Measurements from ENCODE around the gene GAB2. TPM values are rescaled to one million over a fixed set of nuclear protein-coding genes. Genes with fewer than 3 reads are reported as not detected.

Gene GAB2
- total RNA-seq, 2 experiments from 2014 or later: 0.91 to 0.98 TPM

- no peaks in the 10 kb centered on the region for H3K27me3 Mint-ChIP-seq
- no peak overlapping the region for H3K27ac Mint-ChIP-seq
- no peak overlapping the region for H3K4me3 Mint-ChIP-seq
- no peaks in the 10 kb centered on the region for H3K36me3 Mint-ChIP-seq
- no peak for DNase-seq
- no peaks in the 10 kb centered on the region for H3K9me3 Mint-ChIP-seq
- H3K4me1 Mint-ChIP-seq: peaks cover 2% of the 10 kb centered on the region
Measured at GRCh38 chr11:78397398-78397797, 20.2 kb downstream of the GAB2 start.

GRCh38 chr11:78395597-78395996 is 22.0 kb downstream of the GAB2 start:
- no peak overlapping the region for H3K4me3 Mint-ChIP-seq
- H3K9me3 Mint-ChIP-seq: no peaks in the 10 kb centered on the region
- H3K27ac Mint-ChIP-seq: no peak overlapping the region
- H3K4me1 Mint-ChIP-seq: peaks cover 2% of the 10 kb centered on the region
- H3K27me3 Mint-ChIP-seq: no peaks in the 10 kb centered on the region
- H3K36me3 Mint-ChIP-seq: no peaks in the 10 kb centered on the region
- DNase-seq: no peak

- H3K4me1 Mint-ChIP-seq: peaks cover 2% of the 10 kb centered on the region
- no peaks in the 10 kb centered on the region for H3K9me3 Mint-ChIP-seq
- no peak overlapping the region for H3K27ac Mint-ChIP-seq
- no peak overlapping the region for H3K4me3 Mint-ChIP-seq
- no peaks in the 10 kb centered on the region for H3K36me3 Mint-ChIP-seq
- DNase-seq: no peak
- no peaks in the 10 kb centered on the region for H3K27me3 Mint-ChIP-seq
Measured at GRCh38 chr11:78392854-78393253, 24.8 kb downstream of the GAB2 start.

GRCh38 chr11:78391424-78391823 is 26.2 kb downstream of the GAB2 start:
- no peaks in the 10 kb centered on the region for H3K36me3 Mint-ChIP-seq
- H3K27me3 Mint-ChIP-seq: no peaks in the 10 kb centered on the region
- no peak overlapping the region for H3K27ac Mint-ChIP-seq
- H3K4me3 Mint-ChIP-seq: no peak overlapping the region
- no peak for DNase-seq
- no peaks in the 10 kb centered on the region for H3K9me3 Mint-ChIP-seq
- no peaks in the 10 kb centered on the region for H3K4me1 Mint-ChIP-seq

- Mint-ChIP-seq H3K9me3 (no peaks in the 10 kb centered on the region), H3K4me3 (no peak overlapping the region), H3K36me3 (no peaks in the 10 kb centered on the region), H3K27me3 (no peaks in the 10 kb centered on the region), H3K4me1 (no peaks in the 10 kb centered on the region), H3K27ac (no peak overlapping the region)
- no peak for DNase-seq
Measured at GRCh38 chr11:78390809-78391208, 26.8 kb downstream of the GAB2 start.

GRCh38 chr11:78386215-78386941 is 31.2 kb downstream of the GAB2 start:
- H3K4me1 Mint-ChIP-seq: no peaks in the 10 kb centered on the region

GRCh38 chr11:78385205-78385604 is 32.4 kb downstream of the GAB2 start:
- Mint-ChIP-seq H3K36me3 (peaks cover 8% of the 10 kb centered on the region), H3K27me3 (no peaks in the 10 kb centered on the region), H3K9me3 (peaks cover 17% of the 10 kb centered on the region), H3K4me3 (no peak overlapping the region), H3K27ac (no peak overlapping the region), H3K4me1 (no peaks in the 10 kb centered on the region)
- DNase-seq: no peak

More at GRCh38 chr11:78386215-78386941, 31.2 kb downstream of the GAB2 start:
- Mint-ChIP-seq H3K27ac (no peak overlapping the region), H3K9me3 (peaks cover 17% of the 10 kb centered on the region), H3K27me3 (no peaks in the 10 kb centered on the region), H3K4me3 (no peak overlapping the region), H3K36me3 (peaks cover 8% of the 10 kb centered on the region)
- DNase-seq: no peak

GRCh38 chr11:78384231-78384630 is 33.4 kb downstream of the GAB2 start:
- Mint-ChIP-seq H3K4me3 (no peak overlapping the region), H3K27me3 (no peaks in the 10 kb centered on the region), H3K36me3 (peaks cover 8% of the 10 kb centered on the region), H3K27ac (no peak overlapping the region), H3K9me3 (peaks cover 17% of the 10 kb centered on the region), H3K4me1 (no peaks in the 10 kb centered on the region)
- no peak for DNase-seq

GRCh38 chr11:78381865-78382264 is 35.8 kb downstream of the GAB2 start:
- Mint-ChIP-seq H3K4me1 (no peaks in the 10 kb centered on the region), H3K36me3 (peaks cover 8% of the 10 kb centered on the region), H3K27ac (no peak overlapping the region), H3K4me3 (no peak overlapping the region), H3K9me3 (peaks cover 17% of the 10 kb centered on the region), H3K27me3 (no peaks in the 10 kb centered on the region)
- DNase-seq: no peak

- no peaks in the 10 kb centered on the region for H3K27me3 Mint-ChIP-seq
Measured at GRCh38 chr11:78380615-78381051, 37.0 kb downstream of the GAB2 start.

GRCh38 chr11:78379039-78379670 is 38.5 kb downstream of the GAB2 start:
- Mint-ChIP-seq H3K36me3 (peaks cover 2% of the 10 kb centered on the region), H3K27ac (no peak overlapping the region), H3K27me3 (no peaks in the 10 kb centered on the region), H3K9me3 (peaks cover 6% of the 10 kb centered on the region), H3K4me1 (no peaks in the 10 kb centered on the region), H3K4me3 (no peak overlapping the region)
- no peak for DNase-seq

More at GRCh38 chr11:78380615-78381051, 37.0 kb downstream of the GAB2 start:
- Mint-ChIP-seq H3K27ac (no peak overlapping the region), H3K36me3 (peaks cover 8% of the 10 kb centered on the region), H3K9me3 (peaks cover 18% of the 10 kb centered on the region), H3K4me3 (no peak overlapping the region), H3K4me1 (no peaks in the 10 kb centered on the region)
- no peak for DNase-seq

- DNase-seq: no peak
- Mint-ChIP-seq H3K4me3 (no peak overlapping the region), H3K27ac (no peak overlapping the region), H3K9me3 (peaks cover 1% of the 10 kb centered on the region), H3K27me3 (no peaks in the 10 kb centered on the region), H3K4me1 (no peaks in the 10 kb centered on the region), H3K36me3 (no peaks in the 10 kb centered on the region)
Measured at GRCh38 chr11:78377625-78378418, 39.8 kb downstream of the GAB2 start.

- H3K27me3 Mint-ChIP-seq: no peaks in the 10 kb centered on the region
- H3K36me3 Mint-ChIP-seq: no peaks in the 10 kb centered on the region
- DNase-seq: no peak
- H3K4me1 Mint-ChIP-seq: no peaks in the 10 kb centered on the region
- H3K9me3 Mint-ChIP-seq: peaks cover 1% of the 10 kb centered on the region
- no peak overlapping the region for H3K4me3 Mint-ChIP-seq
- H3K27ac Mint-ChIP-seq: no peak overlapping the region
Measured at GRCh38 chr11:78376858-78377257, 40.8 kb downstream of the GAB2 start.

- no peak overlapping the region for H3K4me3 Mint-ChIP-seq
- no peaks in the 10 kb centered on the region for H3K27me3 Mint-ChIP-seq
- H3K9me3 Mint-ChIP-seq: peaks cover 1% of the 10 kb centered on the region
- no peak for DNase-seq
- H3K36me3 Mint-ChIP-seq: no peaks in the 10 kb centered on the region
- no peak overlapping the region for H3K27ac Mint-ChIP-seq
- no peaks in the 10 kb centered on the region for H3K4me1 Mint-ChIP-seq
Measured at GRCh38 chr11:78374917-78375316, 42.7 kb downstream of the GAB2 start.

- Mint-ChIP-seq H3K4me1 (no peaks in the 10 kb centered on the region), H3K27ac (no peak overlapping the region), H3K4me3 (no peak overlapping the region), H3K9me3 (peaks cover 1% of the 10 kb centered on the region), H3K27me3 (no peaks in the 10 kb centered on the region), H3K36me3 (no peaks in the 10 kb centered on the region)
- DNase-seq: no peak
Measured at GRCh38 chr11:78373689-78374088, 43.9 kb downstream of the GAB2 start.

Data from activated naive CD8-positive, alpha-beta T cell treated with anti-CD3 and anti-CD28 coated beads for 36 hours (primary cell).